ENCODE measurements around the gene PXN. TPM values are rescaled to one million over a fixed set of nuclear protein-coding genes. Genes with fewer than 3 reads are reported as not detected.

PXN gene
- total RNA-seq, 2 donors from 2014 or later, result 29.3 to 35.9 TPM

- DNase-seq (no peak), ATAC-seq (no peak)
- Histone ChIP-seq H3K4me3 (no peak overlapping the region), H3K4me1 (no peaks in the 10 kb centered on the region), H3K27ac (no peak overlapping the region), H3K36me3 (replicated peaks in 1 of 2; ENCODE audit: insufficient read depth in 1 of 2, low read depth in 2 of 2) (peaks cover 22 to 36% of the 10 kb centered on the region in 2 donors), H3K27me3 (no peaks in the 10 kb centered on the region), H3K9me3 (no peaks in the 10 kb centered on the region)
- WGBS, 2 donors, result 85 to 93% methylated on average over 7 of the region's 7 CpGs
- TF ChIP-seq POLR2A (IDR thresholded peaks at IDR 0.05) (no peak), CTCF (IDR thresholded peaks at IDR 0.05) (no peak)
- intact Hi-C loops (cut with DNase I), result no loop called here
Measured at GRCh38 chr12:120170631-120171030, 94.9 kb downstream of the PXN start.

- TF ChIP-seq POLR2A (IDR thresholded peaks at IDR 0.05), result no peak
- TF ChIP-seq CTCF (IDR thresholded peaks at IDR 0.05), result no peak
- ATAC-seq, result no peak
- 88 to 95% methylated on average over 2 of the region's 2 CpGs for whole genome bisulfite sequencing, 2 donors
- no peak for DNase-seq
- Histone ChIP-seq H3K4me3 (no peak overlapping the region), H3K36me3 (replicated peaks in 1 of 2; ENCODE audit: insufficient read depth in 1 of 2, low read depth in 2 of 2) (peaks cover 15 to 34% of the 10 kb centered on the region in 2 donors), H3K27me3 (no peaks in the 10 kb centered on the region), H3K27ac (no peak overlapping the region), H3K4me1 (no peaks in the 10 kb centered on the region), H3K9me3 (no peaks in the 10 kb centered on the region)
- intact Hi-C loops (cut with DNase I), result no loop called here
Measured at GRCh38 chr12:120169946-120170345, 95.6 kb downstream of the PXN start.

GRCh38 chr12:120168337-120168736 is 97.2 kb downstream of the PXN start:
- Histone ChIP-seq H3K27ac (no peak overlapping the region), H3K9me3 (no peaks in the 10 kb centered on the region), H3K4me1 (no peaks in the 10 kb centered on the region), H3K36me3 (replicated peaks in 1 of 2; ENCODE audit: insufficient read depth in 1 of 2, low read depth in 2 of 2) (peaks cover 12 to 30% of the 10 kb centered on the region in 2 donors), H3K27me3 (no peaks in the 10 kb centered on the region), H3K4me3 (no peak overlapping the region)
- DNase-seq, result no peak
- intact Hi-C loops (cut with DNase I), result no loop called here
- no peak for ATAC-seq
- WGBS, 2 donors, result 91 to 97% methylated on average over 4 of the region's 4 CpGs
- TF ChIP-seq CTCF (IDR thresholded peaks at IDR 0.05) (no peak), POLR2A (IDR thresholded peaks at IDR 0.05) (no peak)

- H3K27me3 ChIP-seq, result no peaks in the 10 kb centered on the region
- no peaks in the 10 kb centered on the region for H3K4me1 ChIP-seq
- H3K4me3 ChIP-seq, result no peak overlapping the region
- intact Hi-C loops (cut with DNase I), result no loop called here
- DNase-seq (no peak), ATAC-seq (no peak)
- peaks cover 12 to 38% of the 10 kb centered on the region in 2 donors for H3K36me3 ChIP-seq (replicated peaks in 1 of 2; ENCODE audit: insufficient read depth in 1 of 2, low read depth in 2 of 2)
- TF ChIP-seq CTCF (IDR thresholded peaks at IDR 0.05) (no peak), POLR2A (IDR thresholded peaks at IDR 0.05) (no peak)
- WGBS, 2 donors, result 88 to 90% methylated on average over 6 of the region's 6 CpGs
- no peaks in the 10 kb centered on the region for H3K9me3 ChIP-seq
- H3K27ac ChIP-seq, result no peak overlapping the region
Measured at GRCh38 chr12:120167529-120168095, 97.9 kb downstream of the PXN start.

GRCh38 chr12:120164293-120164692 is 101.2 kb downstream of the PXN start:
- Histone ChIP-seq H3K27me3 (no peaks in the 10 kb centered on the region), H3K4me3 (no peak overlapping the region), H3K4me1 (no peaks in the 10 kb centered on the region), H3K36me3 (replicated peaks in 1 of 2; ENCODE audit: insufficient read depth in 1 of 2, low read depth in 2 of 2) (peaks cover 11 to 51% of the 10 kb centered on the region in 2 donors), H3K27ac (no peak overlapping the region), H3K9me3 (no peaks in the 10 kb centered on the region)
- no peak for ATAC-seq
- intact Hi-C loops (cut with DNase I), result no loop called here
- DNase-seq, result no peak
- TF ChIP-seq POLR2A (IDR thresholded peaks at IDR 0.05) (no peak), CTCF (IDR thresholded peaks at IDR 0.05) (no peak)
- 91 to 93% methylated on average over 5 to 11 of the region's 11 CpGs for WGBS, 2 donors

Data from body of pancreas (tissue), 4 donors.